ENCODE results near the gene SPEF2.

SPEF2 gene

DNA sequence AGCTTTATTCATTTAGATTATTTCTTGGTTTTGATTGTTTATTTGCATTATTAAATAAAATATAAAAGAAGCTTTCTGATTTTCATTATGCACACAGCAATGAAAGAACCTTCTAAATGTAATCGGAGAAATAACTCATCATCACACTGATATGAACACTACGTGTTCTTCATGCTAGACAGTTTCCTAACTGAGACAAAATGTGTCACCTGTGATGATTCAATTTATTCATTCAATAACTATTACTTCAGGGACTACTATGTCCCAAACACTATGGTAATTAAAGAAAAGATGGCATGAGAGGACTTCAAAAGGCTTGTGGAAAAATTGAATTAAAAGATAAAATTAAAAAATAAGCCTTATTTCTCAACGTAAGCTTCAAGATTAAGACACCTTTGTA, 118.1 kb downstream of the SPEF2 start:
- no peak for DNase-seq

DNA sequence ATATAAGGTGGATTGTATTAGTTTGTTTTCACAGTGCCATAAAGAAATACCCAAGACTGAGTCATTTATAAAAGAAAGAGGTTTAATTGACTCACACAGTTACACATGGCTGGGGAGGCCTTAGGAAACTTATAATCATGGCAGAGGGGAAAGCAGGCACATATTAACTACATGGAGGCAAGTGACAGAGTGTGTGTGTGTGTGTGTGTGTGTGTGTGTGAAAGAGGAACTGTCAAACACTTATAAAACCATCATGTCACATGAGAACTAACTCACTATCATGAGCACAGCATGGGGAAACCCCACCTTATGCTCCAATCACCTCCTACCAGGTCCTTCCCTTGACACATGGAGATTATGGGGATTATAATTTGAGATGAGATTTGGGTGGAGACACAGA, 118.6 kb downstream of the SPEF2 start:
- DNase-seq = no peak

DNA sequence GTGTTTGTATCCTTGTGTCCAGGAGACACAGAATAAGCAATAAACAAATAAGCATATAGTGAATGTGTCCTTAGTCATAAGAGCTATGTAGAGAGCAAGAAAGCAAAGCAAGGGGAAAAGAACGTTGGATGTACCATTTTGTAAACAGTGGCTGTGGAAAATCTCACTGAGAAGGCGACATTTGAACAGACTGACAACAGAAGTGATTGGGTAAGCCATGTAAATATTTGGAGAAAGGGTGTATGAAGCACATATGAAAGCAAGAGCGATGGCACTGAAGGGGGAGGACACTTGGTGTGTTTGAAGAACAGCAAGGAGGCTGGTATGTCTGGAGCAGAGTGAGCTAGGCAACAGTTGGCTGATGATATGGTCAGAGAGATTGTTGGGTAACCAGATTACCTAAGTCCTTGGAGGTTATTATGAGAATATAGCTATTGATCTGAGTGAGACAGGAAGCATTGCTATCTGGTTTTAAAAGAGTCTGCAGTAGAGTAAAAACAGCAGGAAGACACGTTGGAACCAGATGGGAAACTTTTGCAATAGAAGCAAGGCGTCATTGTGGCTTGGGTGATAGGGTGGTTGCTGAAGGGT, 123.6 kb downstream of the SPEF2 start:
- DNase-seq = no peak

DNA sequence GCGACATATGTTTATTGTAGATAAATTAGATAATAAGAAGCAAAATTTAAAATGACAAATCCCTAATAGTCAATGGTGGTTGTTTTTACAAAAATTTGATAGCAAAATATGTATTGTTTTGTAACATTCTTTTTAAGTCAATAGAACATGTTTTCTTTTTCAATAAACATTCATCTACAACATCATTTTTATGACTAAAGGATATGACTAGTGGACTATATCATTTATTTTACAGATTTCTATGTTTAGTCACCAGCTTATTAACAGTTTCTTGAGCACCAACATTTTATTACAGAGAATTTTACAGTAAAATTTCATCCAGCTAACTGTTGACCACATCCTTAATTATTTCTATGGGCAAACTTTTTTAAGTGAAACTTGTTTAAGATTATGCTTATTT, 124.3 kb downstream of the SPEF2 start:
- DNase-seq = no peak

DNA sequence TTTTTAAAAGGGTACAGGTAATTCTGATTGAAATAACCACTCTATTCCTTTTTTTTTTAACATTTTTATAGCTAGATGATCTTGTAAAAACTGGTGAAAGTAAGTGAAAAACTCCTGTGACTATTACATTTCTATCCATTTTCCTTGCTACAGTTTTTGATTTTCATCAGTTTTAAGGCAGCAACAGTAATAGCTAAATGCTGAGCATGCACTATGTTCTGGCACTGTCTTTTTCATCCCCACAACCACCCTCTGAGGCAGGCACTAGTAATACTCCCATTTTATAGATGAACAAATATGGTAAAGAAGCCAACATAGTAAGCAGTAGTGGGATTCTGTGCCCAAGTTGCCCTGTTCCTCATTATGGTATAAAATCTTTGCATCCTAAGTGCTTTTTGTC, 126.0 kb downstream of the SPEF2 start:
- DNase-seq = no peak

DNA sequence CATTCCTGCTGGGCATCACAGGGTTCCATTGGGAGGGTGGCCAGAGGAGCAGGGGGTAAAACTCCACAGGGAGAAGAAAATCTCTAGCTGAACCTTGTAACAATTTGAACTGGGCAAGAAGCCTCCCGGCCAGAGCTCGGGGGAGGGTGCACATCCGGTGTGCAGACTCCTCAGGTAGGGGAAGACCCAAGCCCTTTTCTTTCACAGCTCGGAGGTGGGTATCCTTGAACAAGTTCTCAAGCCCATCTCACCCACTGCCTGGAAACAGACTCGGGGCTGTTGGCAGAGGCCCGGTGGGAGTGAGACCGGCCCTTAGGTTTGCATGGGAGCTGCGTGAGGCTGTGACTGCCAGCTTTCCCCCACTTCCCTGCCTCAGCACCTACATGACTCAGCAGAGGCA, 127.5 kb downstream of the SPEF2 start:
- no peak for DNase-seq

DNA sequence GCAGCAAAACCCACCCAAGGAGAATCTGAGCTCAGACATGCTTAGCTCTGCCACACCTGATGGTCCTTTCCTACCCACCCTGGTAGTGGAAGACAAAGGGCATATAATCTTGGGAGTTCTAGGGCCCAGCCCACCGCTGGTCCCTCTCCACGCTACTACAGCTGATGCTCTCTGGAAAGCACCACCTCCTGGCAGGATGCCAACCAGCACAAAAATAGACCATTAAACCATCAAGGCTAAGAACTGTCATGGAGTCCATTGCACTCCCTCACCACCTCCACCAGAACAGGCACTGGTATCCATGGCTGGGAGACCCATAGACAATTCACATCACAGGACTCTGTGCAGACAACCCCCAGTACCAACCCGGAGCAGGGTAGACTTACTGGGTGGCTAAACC, 128.0 kb downstream of the SPEF2 start:
- no peak for DNase-seq

DNA sequence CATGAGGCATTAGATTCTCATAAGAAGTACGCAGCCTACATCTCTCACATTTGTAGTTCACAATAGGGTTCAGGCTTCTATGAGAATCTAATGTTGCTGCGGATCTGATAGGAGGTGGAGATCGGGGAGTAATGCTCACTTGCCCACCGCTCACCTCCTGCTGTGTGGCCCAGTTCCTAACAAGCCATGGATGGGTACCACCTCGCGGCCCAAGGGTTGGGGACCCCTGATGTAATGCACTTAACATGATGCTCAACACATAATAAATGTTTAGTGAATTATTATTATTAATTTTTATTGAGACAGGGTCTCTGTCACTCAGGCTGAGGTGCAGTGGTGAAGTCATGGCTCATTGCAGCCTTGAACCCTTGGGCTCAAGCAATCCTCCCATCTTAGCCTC, 134.3 kb downstream of the SPEF2 start:
- no peak for DNase-seq

DNA sequence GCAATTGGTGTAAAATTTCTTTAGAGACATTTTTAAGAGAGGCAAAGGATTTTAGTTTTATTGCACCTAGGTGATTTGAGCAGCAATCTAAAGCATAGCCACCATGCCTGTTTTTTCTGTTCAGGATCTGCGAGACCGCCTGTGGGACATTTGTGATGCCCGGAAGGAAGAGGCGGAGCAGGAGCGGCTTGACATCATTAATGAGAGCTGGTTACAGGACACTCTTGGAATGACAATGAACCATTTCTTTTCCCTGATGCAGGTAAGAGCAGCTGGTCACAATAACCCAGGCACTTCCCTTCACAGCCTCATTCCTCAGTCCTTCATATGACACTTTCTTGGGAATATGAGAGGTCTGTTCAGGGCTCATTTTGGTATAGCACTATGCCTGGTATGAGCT, 135.8 kb downstream of the SPEF2 start:
- DNase-seq = no peak

DNA sequence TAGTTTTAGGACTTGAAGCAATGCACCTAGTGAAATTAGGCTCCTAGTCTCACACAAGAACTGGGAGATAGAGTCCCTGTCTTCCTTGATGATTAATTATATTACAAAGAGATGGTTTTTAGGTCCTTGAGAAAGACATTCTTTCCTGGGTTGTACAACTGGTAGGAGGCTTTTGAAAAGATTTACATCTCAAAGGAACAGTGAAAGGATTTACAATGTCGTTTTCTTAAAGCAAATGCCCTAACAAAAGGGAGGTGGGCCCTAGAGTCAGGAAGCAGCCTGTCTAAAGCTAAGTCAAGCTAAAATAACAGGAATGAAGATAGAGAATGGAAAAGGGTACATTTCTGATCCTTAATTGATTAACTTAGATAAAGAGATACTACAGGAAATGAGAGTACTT, 136.8 kb downstream of the SPEF2 start:
- no peak for DNase-seq

DNA sequence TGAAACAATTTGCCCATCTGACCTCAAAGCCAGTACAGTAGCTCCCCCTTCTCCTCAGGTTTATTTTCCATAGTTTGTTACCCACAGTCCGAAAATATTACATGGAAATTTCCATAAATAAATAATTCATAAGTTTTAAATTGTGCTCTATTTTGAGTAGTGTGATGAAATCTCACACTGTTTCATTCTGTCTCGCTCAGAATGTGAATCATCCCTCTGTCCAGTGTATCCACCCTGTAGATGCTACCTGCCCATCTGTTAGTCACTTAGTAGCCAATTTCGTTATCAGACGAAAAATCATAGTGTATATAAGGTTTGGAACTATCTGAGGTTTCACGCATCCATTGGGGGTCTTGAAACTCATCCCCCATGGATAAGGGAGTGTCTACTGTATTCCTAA, 138.3 kb downstream of the SPEF2 start:
- DNase-seq = no peak

DNA sequence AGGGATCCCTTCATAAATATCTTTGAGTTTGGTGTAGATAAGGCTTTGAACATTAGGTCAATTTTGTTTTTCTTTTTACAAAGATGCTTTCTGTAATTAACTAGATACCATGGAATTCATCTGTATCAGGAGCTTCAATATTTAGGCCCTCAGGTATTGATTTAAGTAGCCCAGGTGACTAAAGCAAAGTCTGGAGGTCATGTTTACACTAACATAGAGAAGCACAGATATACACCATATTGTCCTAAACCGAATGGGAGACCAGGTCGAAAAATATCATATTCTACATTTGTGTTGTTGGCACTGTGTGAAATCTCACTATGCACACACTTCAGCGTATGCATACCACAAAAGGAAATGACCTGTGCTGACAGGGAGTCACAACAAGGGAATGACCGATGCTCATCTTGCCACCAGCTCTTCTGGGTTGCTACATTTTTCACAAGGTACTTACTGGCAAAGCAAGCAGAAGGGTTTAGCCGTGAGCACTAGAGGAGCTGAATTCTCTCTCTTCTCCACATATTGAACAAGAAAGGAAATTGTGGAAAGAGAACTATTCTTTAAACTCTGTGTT, 140.6 kb downstream of the SPEF2 start:
- no peak for DNase-seq

DNA sequence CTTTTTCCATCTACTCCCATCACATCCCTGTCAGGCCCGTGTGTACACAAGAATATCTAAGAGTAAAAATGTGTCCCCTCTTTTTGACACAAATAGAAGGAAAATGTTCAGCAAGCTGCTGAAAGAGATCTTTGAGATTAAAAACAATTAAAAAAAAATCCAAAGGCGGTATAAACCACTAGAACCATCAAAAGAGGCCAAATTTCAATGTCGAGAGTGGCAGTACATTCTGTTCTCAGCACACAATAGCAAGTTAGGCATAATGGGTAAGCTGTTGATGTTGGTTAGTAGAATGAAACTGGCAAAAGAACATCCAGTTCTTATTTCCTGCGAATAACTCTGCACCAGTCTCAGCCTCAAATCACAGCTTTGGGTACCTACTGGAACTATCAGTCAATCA, 143.9 kb downstream of the SPEF2 start:
- no peak for DNase-seq

DNA sequence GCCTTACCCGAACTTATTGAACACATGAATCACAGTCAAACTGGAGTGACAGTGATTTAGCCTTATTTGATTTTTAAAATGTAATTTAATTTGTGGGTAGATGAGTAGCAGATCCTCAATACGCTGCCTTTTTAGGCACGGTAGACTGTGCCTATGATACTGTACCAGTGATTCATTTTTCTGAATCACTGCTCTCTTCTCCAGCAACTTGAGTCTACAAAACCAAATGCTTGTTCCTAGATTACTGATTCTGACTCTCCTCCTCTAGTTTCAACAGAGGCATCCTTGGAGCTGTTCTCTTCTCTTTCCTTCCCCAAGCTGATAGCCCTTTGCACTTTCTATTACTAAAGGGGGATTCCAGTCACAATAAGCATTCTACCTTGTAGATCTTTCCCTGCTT, 144.7 kb downstream of the SPEF2 start:
- no peak for DNase-seq

DNA sequence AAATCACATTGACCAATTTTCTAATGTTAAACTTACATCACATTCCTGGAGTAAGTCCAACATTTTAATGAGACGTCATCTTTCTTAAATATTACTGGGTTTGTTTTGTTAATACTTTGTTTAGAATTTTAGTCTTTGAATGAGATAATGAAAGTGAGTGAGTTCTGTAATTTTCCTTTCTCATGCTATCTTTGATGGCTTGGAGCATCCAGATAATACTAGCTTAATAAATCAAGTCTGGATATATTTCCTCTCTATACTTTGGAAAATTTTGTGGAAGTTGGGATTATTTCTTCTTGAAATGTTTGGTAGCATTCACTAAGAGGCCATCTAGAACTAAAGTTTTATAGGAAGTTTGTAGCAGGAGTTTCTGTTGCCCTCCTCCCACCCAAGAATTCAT, 148.3 kb downstream of the SPEF2 start:
- no peak for DNase-seq

DNA sequence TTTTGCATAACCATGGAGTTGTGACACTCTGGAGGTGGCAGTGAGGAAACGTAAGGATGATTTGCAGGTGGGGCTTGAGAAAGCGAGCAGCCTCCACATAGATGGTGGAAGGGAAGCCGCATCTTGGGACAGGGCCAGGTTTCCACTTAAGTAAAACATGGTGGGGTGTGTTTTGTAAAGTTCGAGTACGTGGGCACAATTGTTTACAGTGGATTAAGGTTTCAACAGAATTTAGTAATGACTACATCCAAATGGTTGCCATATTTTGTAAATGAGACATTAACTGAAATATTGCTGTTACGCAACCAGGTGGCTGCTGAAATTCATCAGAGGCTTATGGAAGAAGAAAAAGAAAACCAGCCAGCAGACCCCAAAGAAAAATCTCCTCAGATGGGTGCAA, 153.6 kb downstream of the SPEF2 start:
- no peak for DNase-seq

DNA sequence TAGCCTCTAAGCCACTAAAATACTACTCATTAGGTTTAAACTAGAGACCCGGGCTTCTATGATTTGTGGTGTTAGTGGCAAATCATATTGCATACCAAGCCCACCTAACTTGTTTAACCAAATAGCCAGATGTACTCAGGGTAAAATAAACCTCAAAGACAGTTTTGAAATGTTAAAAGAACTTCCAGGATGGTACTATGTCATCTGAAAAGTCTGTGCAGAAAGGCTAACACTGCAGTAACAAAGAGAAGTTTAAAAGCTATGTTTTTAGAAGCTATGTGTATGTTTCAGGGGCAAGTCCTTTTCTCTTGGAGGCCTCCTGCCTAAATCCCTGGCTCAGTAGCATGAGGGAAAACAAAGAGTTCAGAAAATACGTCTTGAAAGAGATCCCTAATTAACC, 154.2 kb downstream of the SPEF2 start:
- no peak for DNase-seq

DNA sequence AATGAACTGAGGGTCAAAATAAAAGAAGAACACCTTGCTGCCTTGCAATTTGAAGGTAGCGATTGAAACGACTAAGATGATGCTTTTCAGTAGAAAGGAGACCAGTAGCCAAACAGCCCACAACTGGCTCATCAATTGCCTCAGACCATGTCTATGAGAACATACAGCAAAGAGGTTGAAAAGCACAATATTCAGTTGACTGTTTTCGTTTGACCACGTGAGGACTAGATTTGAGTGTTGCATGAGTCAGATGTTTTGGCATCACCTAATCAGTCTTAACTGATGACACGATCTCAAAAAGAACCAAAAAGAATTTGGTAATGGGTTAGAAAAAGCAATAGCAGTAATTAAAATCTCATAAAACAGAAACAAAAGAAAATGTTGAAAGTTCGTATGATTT, 156.3 kb downstream of the SPEF2 start:
- DNase-seq = peak; percentile 83

DNA sequence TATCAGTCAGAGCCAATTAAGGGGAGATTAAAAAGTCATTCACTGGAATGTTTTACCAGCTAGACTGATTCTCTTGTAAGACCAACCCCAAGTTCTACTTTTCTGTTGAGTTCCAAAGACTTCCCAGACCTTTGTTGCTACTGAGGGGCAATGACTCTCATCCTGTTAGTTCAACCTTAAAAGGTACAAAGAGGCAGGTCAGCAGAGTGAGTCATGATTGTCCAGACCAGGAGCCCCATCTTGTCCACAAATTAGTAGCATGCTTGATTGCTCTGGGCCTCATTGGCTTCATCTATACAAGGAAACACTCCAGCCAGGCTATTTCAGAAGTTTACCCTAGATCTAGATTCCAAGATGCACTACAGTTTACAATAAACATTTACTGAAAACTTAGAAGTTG, 159.1 kb downstream of the SPEF2 start:
- no peak for DNase-seq

DNA sequence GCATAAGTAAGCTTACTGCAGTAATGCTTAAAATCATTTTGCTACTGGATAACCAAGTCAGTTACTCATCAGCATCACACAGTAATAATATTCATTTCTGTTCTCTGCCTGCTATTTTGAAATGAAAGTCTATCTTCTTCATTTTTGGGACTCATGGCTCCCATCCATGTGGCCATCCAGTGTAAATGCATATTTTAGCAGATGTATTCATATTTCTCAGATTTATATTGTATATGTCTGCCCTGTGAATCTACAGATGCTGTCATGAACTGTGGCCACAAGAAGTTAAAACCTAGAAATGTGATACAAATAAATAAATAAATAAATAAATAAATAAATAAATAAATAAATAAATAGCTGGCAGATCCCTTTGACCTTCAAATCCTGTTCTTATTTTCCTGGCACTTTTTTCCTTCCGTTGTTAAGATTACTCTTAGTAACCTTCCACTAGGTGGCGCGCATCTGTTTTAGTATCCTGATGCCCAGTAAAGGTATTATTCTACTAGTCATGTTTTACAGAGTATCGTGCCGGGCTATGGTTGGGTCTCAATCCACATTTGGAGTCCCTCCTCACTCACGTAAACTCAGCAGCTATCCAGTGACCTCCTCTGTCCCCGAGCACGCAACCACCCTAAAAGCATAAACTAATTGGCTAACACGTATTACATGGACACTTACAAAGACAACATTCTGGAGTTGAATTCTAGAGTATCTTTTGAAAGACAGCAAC, 159.9 kb downstream of the SPEF2 start:
- peak; percentile 81 for DNase-seq

DNA sequence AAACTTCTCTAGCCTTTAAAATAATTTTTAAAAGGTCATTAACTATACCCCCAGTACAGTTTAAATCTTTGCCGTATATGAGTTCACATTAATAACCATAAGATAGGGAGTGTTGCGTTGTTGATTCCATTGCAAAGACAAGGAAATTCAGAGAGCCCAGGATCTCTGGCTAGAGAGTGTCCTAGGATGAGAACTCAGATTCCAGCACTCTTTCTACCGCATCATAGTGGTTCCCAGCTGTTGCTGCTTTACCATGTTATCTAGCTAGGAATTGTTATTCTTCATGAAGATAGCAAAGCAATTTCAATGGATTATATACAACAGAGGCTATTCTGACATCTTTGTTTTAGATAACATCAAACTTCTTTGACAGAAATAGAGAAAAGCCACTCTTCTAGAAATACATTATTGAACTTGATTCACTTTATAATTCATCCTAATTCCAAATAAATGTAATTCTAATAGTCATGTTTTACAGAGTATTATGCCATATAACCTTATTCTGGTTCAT, 160.7 kb downstream of the SPEF2 start:
- no peak for DNase-seq

DNA sequence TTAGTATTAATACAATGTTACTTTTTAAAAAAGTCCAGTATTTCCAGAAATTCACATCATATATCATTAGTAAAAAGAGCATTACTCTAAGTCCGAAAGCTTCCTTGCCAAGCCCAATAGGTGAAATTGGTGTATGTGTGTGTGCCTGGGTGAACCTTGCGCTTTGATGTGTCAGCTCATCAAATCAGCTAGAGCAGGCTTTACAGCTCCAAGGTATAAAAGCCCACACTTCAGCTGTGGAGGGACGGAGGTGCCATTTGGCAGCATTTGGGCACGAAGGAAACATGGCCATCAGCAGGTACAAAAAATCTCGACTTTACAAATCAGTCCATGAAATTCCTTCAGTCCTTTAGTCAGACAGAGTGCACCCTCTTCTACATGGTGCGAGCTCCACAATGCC, 162.6 kb downstream of the SPEF2 start:
- peak; percentile 79 for DNase-seq

DNA sequence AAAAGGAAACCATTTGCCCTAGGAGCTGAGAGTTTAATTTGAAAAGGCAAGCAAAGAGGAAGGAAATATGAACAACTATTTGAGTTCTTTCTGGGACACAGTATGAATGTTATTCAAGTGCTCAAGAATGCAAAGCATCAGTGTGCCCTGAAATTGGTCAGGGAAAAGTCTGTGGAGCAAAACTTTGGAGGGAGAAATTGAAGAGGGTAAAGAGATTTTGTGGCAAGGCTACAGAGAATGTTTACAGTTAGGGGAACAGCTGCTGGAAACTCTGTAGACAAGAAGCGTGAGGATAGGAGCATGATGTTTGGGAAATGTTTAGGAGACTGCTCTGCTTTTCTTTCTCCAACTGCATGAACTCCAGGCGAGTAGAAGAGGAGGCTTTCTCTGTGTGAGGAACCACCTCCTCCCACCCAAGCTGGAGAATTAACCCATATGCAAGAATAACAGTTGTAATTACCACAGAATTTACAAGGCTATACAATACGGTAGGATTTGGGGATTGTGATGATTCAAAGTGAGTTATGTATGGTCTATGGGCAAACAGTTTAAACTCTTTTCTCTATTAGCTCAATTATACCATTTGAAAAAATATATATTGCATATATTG, 163.6 kb downstream of the SPEF2 start:
- no peak for DNase-seq

DNA sequence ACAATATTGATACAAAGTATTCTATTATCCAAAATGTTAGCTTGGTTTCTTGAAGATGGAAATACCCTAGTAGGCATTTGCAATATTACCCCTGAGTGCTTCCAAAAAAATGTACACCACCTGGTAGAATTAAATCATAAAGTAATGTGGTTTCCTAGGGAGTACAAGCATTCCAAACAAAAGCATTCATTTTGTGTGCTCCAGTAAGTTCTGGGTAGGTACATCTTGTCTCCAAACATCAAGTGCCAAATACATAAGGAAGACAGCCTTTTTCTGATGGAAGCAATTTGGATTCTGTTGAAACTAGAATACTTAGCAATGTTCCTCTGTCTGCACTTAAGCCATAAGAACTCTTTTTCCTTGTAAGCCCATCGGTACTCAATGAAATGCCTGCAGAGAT, 165.9 kb downstream of the SPEF2 start:
- no peak for DNase-seq

Measured in CD4-positive, alpha-beta T cell treated with Interleukin-4 for 4 hours (primary cell).